Lower lobe of right lung (tissue), 2 donors: ENCODE measurements around the gene MBNL1. TPM values are rescaled to one million over a fixed set of nuclear protein-coding genes. Genes with fewer than 3 reads are reported as not detected.

ENCODE experiments used
- ATAC-seq, 2 donors: fragments of 200-7000 bp; cut with Tn5 transposase; one replicate each; pipeline ENCODE4 v1.9.1; 2020 to 2022; ENCODE audit warnings: mild to moderate bottlenecking in 2 of 2, moderate library complexity in 2 of 2
- DNase-seq: peaks from one replicate; pipeline ENCODE4 v3.0.0-alpha.2; 2020
- H3K27ac ChIP-seq: fragments of 200-600 bp; one replicate; pipeline ENCODE4 v1.8.0; 2022
- H3K27me3 ChIP-seq: fragments of 200-600 bp; one replicate; pipeline ENCODE4 v1.8.0; 2022; ENCODE audit warnings: low read depth
- H3K36me3 ChIP-seq: fragments of 200-600 bp; one replicate; pipeline ENCODE4 v1.8.0; 2022; ENCODE audit warnings: mild to moderate bottlenecking
- H3K4me1 ChIP-seq: fragments of 200-600 bp; one replicate; pipeline ENCODE4 v1.8.0; 2022
- H3K4me3 ChIP-seq: fragments of 200-600 bp; one replicate; pipeline ENCODE4 v1.8.0; 2022; ENCODE audit warnings: mild to moderate bottlenecking
- H3K9me3 ChIP-seq: fragments of 200-600 bp; one replicate; pipeline ENCODE4 v1.8.0; 2022
- CTCF ChIP-seq: fragments of 200-600 bp; IDR thresholded peaks from one replicate; pipeline ENCODE4 v1.8.0; 2022; ENCODE audit warnings: antibody characterized with exemption, mild to moderate bottlenecking
- intact Hi-C: fragments of 100-400 bp; cut with DNase I; formaldehyde crosslinking; loops from one replicate; pipeline ENCODE4 v1.11.0; 2022
- total RNA-seq: library from RNA; stranded (reverse); fragmentation: NEBNext Ultra II Directional; extraction: Animal tissue kit (Norgen Biotek cat#: 25700); gene quantifications from one replicate; pipeline ENCODE4 v1.2.1, GENCODE V29; 2021
- donor health status: DM: no; HTN: yes; CAD: no; lungs with severe emphysema.

Gene MBNL1
- total RNA-seq, 1 donor from 2014 or later = 235 TPM

- ATAC-seq = no peak
- H3K9me3 ChIP-seq = peaks cover 5% of the 10 kb centered on the region
- H3K36me3 ChIP-seq = no peaks in the 10 kb centered on the region
- intact Hi-C loops = no loop called here
- H3K4me3 ChIP-seq = no peak overlapping the region
- no peak for DNase-seq
- peaks cover 4% of the 10 kb centered on the region for H3K4me1 ChIP-seq
- no peak for TF ChIP-seq CTCF
- H3K27me3 ChIP-seq = no peaks in the 10 kb centered on the region
- H3K27ac ChIP-seq = no peak overlapping the region
These were observed 203.9 kb downstream of the MBNL1 start for GRCh38 chr3:152472672-152472954.

GRCh38 chr3:152474585-152474984 is 205.9 kb downstream of the MBNL1 start:
- H3K36me3 ChIP-seq = no peaks in the 10 kb centered on the region
- intact Hi-C loops = no loop called here
- no peaks in the 10 kb centered on the region for H3K27me3 ChIP-seq
- peaks cover 5% of the 10 kb centered on the region for H3K9me3 ChIP-seq
- peak in 1 of 2 donors; percentile 51 for ATAC-seq
- H3K4me1 ChIP-seq = peaks cover 4% of the 10 kb centered on the region
- no peak overlapping the region for H3K27ac ChIP-seq
- H3K4me3 ChIP-seq = no peak overlapping the region
- TF ChIP-seq CTCF = peak; percentile 58
- DNase-seq = no peak

DNA sequence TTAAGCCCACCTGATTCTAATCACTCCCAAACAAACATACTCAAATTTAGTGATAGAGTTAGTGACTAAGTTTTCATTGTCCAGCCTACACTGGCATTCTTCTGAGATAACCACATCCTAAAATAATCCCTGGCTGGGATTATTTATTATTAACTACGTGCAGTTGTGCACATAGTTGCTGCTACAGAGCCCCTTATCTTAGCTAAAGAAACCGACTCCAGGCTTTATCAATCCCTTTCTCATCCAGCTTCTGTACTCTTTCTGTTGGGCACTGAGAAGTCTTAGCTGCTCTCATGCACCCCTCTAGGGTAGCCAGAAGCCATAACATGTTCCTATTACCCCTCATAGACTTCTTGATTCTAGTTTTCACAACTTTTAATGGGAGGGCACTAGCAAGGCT is 208.7 kb downstream of the MBNL1 start:
- peaks cover 5% of the 10 kb centered on the region for H3K9me3 ChIP-seq
- no peak overlapping the region for H3K27ac ChIP-seq
- H3K4me1 ChIP-seq = peaks cover 2% of the 10 kb centered on the region
- no peak for ATAC-seq
- H3K4me3 ChIP-seq = no peak overlapping the region
- intact Hi-C loops = no loop called here
- no peaks in the 10 kb centered on the region for H3K36me3 ChIP-seq
- no peak for TF ChIP-seq CTCF
- no peaks in the 10 kb centered on the region for H3K27me3 ChIP-seq
- no peak for DNase-seq

DNA sequence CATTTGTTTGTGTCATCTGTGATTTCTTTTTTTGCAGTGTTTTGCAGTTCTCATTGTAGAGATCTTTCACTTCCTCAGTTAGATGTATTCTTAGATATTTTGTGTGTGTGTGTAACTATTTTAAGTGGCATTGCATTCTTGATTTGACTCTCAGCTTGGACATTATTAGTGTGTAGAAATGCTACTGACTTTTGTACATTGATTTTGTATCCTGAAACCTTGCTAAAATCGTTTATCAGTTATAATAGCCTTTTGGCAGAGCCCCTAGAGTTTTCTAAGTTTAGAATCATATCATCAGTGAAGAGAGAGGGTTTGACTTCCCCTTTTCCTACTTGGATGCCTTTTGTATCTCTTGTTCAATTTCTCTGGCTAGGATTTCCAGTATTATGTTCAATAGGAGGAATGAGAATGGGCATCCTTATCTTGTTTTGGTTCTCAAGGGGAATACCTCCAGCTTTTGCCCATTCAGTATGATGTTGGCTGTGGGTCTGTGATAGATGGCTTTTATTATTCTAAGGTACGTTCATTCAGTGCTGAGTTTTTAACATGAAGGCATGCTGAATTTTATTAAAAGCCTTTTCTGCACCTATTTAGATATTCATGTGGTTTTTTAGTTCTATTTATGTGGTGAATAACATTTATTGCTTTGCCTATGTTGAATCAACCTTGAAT is 211.7 kb downstream of the MBNL1 start:
- DNase-seq = no peak
- Histone ChIP-seq H3K27ac (no peak overlapping the region), H3K27me3 (no peaks in the 10 kb centered on the region), H3K4me1 (no peaks in the 10 kb centered on the region), H3K4me3 (no peak overlapping the region), H3K9me3 (peaks cover 7% of the 10 kb centered on the region), H3K36me3 (no peaks in the 10 kb centered on the region)
- ATAC-seq = no peak
- no peak for TF ChIP-seq CTCF
- intact Hi-C loops = no loop called here

- DNase-seq (no peak), ATAC-seq (no peak)
- Histone ChIP-seq H3K36me3 (no peaks in the 10 kb centered on the region), H3K9me3 (peaks cover 4% of the 10 kb centered on the region), H3K27ac (no peak overlapping the region), H3K27me3 (no peaks in the 10 kb centered on the region), H3K4me1 (no peaks in the 10 kb centered on the region), H3K4me3 (no peak overlapping the region)
- no peak for TF ChIP-seq CTCF
- intact Hi-C loops = no loop called here
These were observed 217.6 kb downstream of the MBNL1 start for GRCh38 chr3:152486364-152486763.

DNA sequence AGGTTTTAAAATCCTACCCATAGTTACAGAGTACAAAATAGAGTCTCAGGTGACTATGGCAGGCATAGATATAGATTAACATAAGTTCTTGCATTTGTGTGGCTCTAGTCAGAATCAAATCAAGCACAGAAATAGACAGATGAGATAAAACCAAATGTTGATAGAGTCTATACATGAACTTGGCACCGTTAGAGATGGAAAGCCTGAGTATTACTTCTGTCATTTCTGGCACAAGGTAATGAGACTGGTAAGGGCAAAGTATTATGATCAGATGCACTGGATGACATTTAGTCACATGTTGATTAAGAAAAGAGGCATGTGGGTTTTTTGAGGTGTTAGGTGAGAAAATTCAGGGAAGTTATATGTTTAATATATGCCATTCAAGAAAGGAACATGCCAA is 219.7 kb downstream of the MBNL1 start:
- ATAC-seq (no peak), DNase-seq (no peak)
- intact Hi-C loops = no loop called here
- H3K27me3 ChIP-seq = no peaks in the 10 kb centered on the region
- H3K27ac ChIP-seq = no peak overlapping the region
- H3K4me1 ChIP-seq = no peaks in the 10 kb centered on the region
- H3K9me3 ChIP-seq = no peaks in the 10 kb centered on the region
- no peak overlapping the region for H3K4me3 ChIP-seq
- no peak for TF ChIP-seq CTCF
- no peaks in the 10 kb centered on the region for H3K36me3 ChIP-seq
